Transverse colon (tissue), 4 donors: ENCODE data around the gene CDC45. TPM values are rescaled to one million over a fixed set of nuclear protein-coding genes. Genes with fewer than 3 reads are reported as not detected.

Experiments
- DNase-seq: peaks from one replicate; pipeline ENCODE4 v3.0.0-alpha.2; 2019
- H3K27ac ChIP-seq, 4 donors: fragments of 200-600 bp; sonication (generic); 2 replicates each; pipeline ENCODE4 v1.5.1; 2016 to 2018; ENCODE audit warnings: inconsistent platforms in 4 of 4
- H3K27me3 ChIP-seq: fragments of 200-600 bp; sonication (generic); 2 replicates; pipeline ENCODE4 v1.5.1; 2017; ENCODE audit warnings: inconsistent platforms
- H3K36me3 ChIP-seq, 4 donors: fragments of 200-600 bp; sonication (generic); 2 replicates each; pipeline ENCODE4 v1.5.1; 2017 to 2019; ENCODE audit warnings: inconsistent platforms in 4 of 4
- H3K4me1 ChIP-seq, 4 donors: fragments of 200-600 bp; sonication (generic); 2 replicates each; pipeline ENCODE4 v1.5.1; 2017 to 2020; ENCODE audit warnings: inconsistent platforms in 4 of 4
- H3K4me3 ChIP-seq, 4 donors: fragments of 200-600 bp; sonication (generic); 1 replicate in 1 of 4; 2 replicates in 3 of 4; pipeline versions ENCODE4 v1.5.1 to v1.6.1; 2017 to 2019; ENCODE audit warnings: inconsistent platforms in 4 of 4
- H3K9me3 ChIP-seq, 2 donors: fragments of 200-600 bp; sonication (generic); 2 replicates each; pipeline ENCODE4 v1.5.1; 2017 to 2019; ENCODE audit warnings: inconsistent platforms in 2 of 2
- CTCF ChIP-seq, 5 experiments: fragments of 200-600 bp in 3 of 5; fragments of 450-650 bp in 2 of 5; sonication (generic) in 3 of 5; IDR thresholded peaks; 1 replicate in 2 of 5; 2 replicates in 3 of 5; pipeline ENCODE4 v1.5.1; 2016 to 2017; ENCODE audit warnings: antibody characterized with exemption in 5 of 5, inconsistent platforms in 3 of 5, mild to moderate bottlenecking in 2 of 5, moderate library complexity in 1 of 5
- EP300 ChIP-seq: sonication (generic); formaldehyde crosslinking; IDR thresholded peaks from one replicate; pipeline ENCODE4 v1.6.1; 2017; ENCODE audit warnings: antibody characterized with exemption, low read depth
- POLR2A ChIP-seq: fragments of 450-650 bp; IDR thresholded peaks from one replicate; pipeline ENCODE4 v1.6.1; 2016; ENCODE audit warnings: antibody characterized with exemption, mild to moderate bottlenecking, moderate library complexity
- POLR2AphosphoS5 ChIP-seq, 3 donors: sonication (generic); formaldehyde crosslinking; IDR thresholded peaks; one replicate each; pipeline ENCODE4 v1.6.1; 2016; ENCODE audit warnings: antibody characterized with exemption in 3 of 3
- WGBS, 2 donors: methylation state at CpG; one replicate each; pipeline ENCODE4 v1.1.5; 2018; ENCODE audit warnings: low coverage in 1 of 2; 5-methylcytosine and 5-hydroxymethylcytosine counted together
- in situ Hi-C, 4 donors: fragments of 200-750 bp; cut with MboI; loops; one replicate each; pipeline versions ENCODE4 v1.15.0 to v1.15.1; 2017; ENCODE audit warnings: low sequenced_read_pairs in 3 of 4, low pct_ligation_motif_present in 1 of 4, low pct_unique_long_range_greater_than_20kb in 1 of 4
- intact Hi-C: fragments of 100-400 bp; cut with DNase I; formaldehyde crosslinking; loops from one replicate; pipeline ENCODE4 v1.15.1; 2023; ENCODE audit warnings: low total_unique reads
- total RNA-seq, 4 donors: library from RNA; depleted of rRNA; stranded (reverse); fragments of >200 nt; gene quantifications; one replicate each; pipeline ENCODE4 v1.1.0, GENCODE V29; 2016

CDC45 gene
- total RNA-seq, 4 donors from 2014 or later: 1.1 to 2.0 (median 1.2) TPM; not detected in 1

GRCh38 chr22:19483481-19484244, 3.9 kb downstream of the CDC45 start:
- H3K9me3 ChIP-seq: no peaks in the 10 kb centered on the region
- WGBS, 2 donors: 86 to 94% methylated on average over 7 to 8 of the region's 8 CpGs
- H3K4me3 ChIP-seq: no peak overlapping the region
- in situ Hi-C loops (no loop called here), intact Hi-C loops (no loop called here)
- peaks cover 4 to 8% (median 6%) of the 10 kb centered on the region in 4 donors for H3K4me1 ChIP-seq
- TF ChIP-seq EP300: no peak
- no peak for TF ChIP-seq CTCF (IDR thresholded peaks at IDR 0.05)
- no peak for TF ChIP-seq POLR2AphosphoS5 (IDR thresholded peaks at IDR 0.05)
- no peak for TF ChIP-seq POLR2A
- H3K36me3 ChIP-seq: no peaks in the 10 kb centered on the region
- H3K27ac ChIP-seq: no peak overlapping the region
- no peak for DNase-seq
- no peaks in the 10 kb centered on the region for H3K27me3 ChIP-seq

- in situ Hi-C loops (no loop called here), intact Hi-C loops (no loop called here)
- no peak overlapping the region for H3K4me3 ChIP-seq
Measured at GRCh38 chr22:19488285-19488684, 8.6 kb downstream of the CDC45 start.

GRCh38 chr22:19488884-19489843, 9.4 kb downstream of the CDC45 start:
- Histone ChIP-seq H3K27ac (no peak overlapping the region), H3K36me3 (no peaks in the 10 kb centered on the region), H3K4me1 (no peaks in the 10 kb centered on the region), H3K4me3 (no peak overlapping the region), H3K27me3 (no peaks in the 10 kb centered on the region), H3K9me3 (no peaks in the 10 kb centered on the region)
- DNase-seq: no peak
- intact Hi-C loops: no loop called here
- WGBS, 2 donors: 86 to 90% methylated on average over 5 to 7 of the region's 7 CpGs
- in situ Hi-C loops: no loop called here
- TF ChIP-seq POLR2AphosphoS5 (IDR thresholded peaks at IDR 0.05) (no peak), POLR2A (no peak), CTCF (IDR thresholded peaks at IDR 0.05) (no peak), EP300 (no peak)

More at GRCh38 chr22:19488285-19488684, 8.6 kb downstream of the CDC45 start:
- H3K4me1 ChIP-seq: no peaks in the 10 kb centered on the region
- no peaks in the 10 kb centered on the region for H3K27me3 ChIP-seq
- no peaks in the 10 kb centered on the region for H3K36me3 ChIP-seq
- no peak for DNase-seq
- no peaks in the 10 kb centered on the region for H3K9me3 ChIP-seq
- no peak overlapping the region for H3K27ac ChIP-seq
- 71 to 93% methylated on average over 2 of the region's 2 CpGs for WGBS, 2 donors
- TF ChIP-seq CTCF (IDR thresholded peaks at IDR 0.05) (no peak), POLR2AphosphoS5 (IDR thresholded peaks at IDR 0.05) (no peak), POLR2A (no peak), EP300 (no peak)

GRCh38 chr22:19490628-19491230, 11.0 kb downstream of the CDC45 start:
- intact Hi-C loops: no loop called here
- TF ChIP-seq POLR2A (no peak), POLR2AphosphoS5 (IDR thresholded peaks at IDR 0.05) (no peak), EP300 (no peak), CTCF (IDR thresholded peaks at IDR 0.05) (no peak)
- Histone ChIP-seq H3K36me3 (no peaks in the 10 kb centered on the region), H3K27ac (no peak overlapping the region), H3K27me3 (no peaks in the 10 kb centered on the region), H3K4me3 (no peak overlapping the region), H3K4me1 (no peaks in the 10 kb centered on the region), H3K9me3 (no peaks in the 10 kb centered on the region)
- in situ Hi-C loops: no loop called here
- WGBS, 2 donors: 91% methylated on average over 5 of the region's 5 CpGs; no CpG with 5 or more reads in 1 of the 2 donors
- no peak for DNase-seq
